ENCODE results near the gene OR9K2. TPM values are rescaled to one million over a fixed set of nuclear protein-coding genes. Genes with fewer than 3 reads are reported as not detected.
"Not testable (repeated sequence)": the region's sequence is repeated elsewhere in the genome, so short reads cannot be mapped to it uniquely, and the experiment has no call there.

Gene OR9K2
- not detected for polyA plus RNA-seq (2013, experiment 1 of 2; ENCODE audit: insufficient read length)
- not detected for polyA plus RNA-seq (2013, experiment 2 of 2; ENCODE audit: insufficient read length)

GRCh38 chr12:55126106-55126505, at the start of gene OR9K2:
TSS of gene OR9K2 (plus strand) at chr12:55126406. CDS start at chr12:55129835, 3,429 bp downstream.
- DNase-seq: no peak

- DNase-seq: no peak
Measured at GRCh38 chr12:55092579-55092978, 33.6 kb upstream of the OR9K2 start.

GRCh38 chr12:55112378-55112875, 13.8 kb upstream of the OR9K2 start:
- DNase-seq: no peak

- no peak for DNase-seq
Measured at GRCh38 chr12:55116152-55116551, 10.1 kb upstream of the OR9K2 start.

- no peak for DNase-seq
Measured at GRCh38 chr12:55132816-55133215, 6.6 kb downstream of the OR9K2 start.

GRCh38 chr12:55142669-55143565, 16.7 kb downstream of the OR9K2 start:
- peak; percentile 10 for DNase-seq

GRCh38 chr12:55143566-55143870, 17.3 kb downstream of the OR9K2 start:
- DNase-seq: no peak

GRCh38 chr12:55167010-55167640, 40.9 kb downstream of the OR9K2 start:
- not testable (repeated sequence) for DNase-seq

- no peak for DNase-seq
Measured at GRCh38 chr12:55171445-55171844, 45.2 kb downstream of the OR9K2 start.

- DNase-seq: not testable (repeated sequence)
Measured at GRCh38 chr12:55171846-55172245, 45.6 kb downstream of the OR9K2 start.

GRCh38 chr12:55172686-55173085, 46.5 kb downstream of the OR9K2 start:
- DNase-seq: no peak

GRCh38 chr12:55173456-55173855, 47.2 kb downstream of the OR9K2 start:
- no peak for DNase-seq

Measured in fibroblast of skin of abdomen (primary cell).